ENCODE results near the gene MARCHF10.
"Not testable (repeated sequence)": the region's sequence is repeated elsewhere in the genome, so short reads cannot be mapped to it uniquely, and the experiment has no call there.

The MARCHF10 gene

GRCh38 chr17:62791767-62792446, 16.2 kb downstream of the MARCHF10 start:
- H3K27ac ChIP-seq, result peak overlapping the region; percentile 64

DNA sequence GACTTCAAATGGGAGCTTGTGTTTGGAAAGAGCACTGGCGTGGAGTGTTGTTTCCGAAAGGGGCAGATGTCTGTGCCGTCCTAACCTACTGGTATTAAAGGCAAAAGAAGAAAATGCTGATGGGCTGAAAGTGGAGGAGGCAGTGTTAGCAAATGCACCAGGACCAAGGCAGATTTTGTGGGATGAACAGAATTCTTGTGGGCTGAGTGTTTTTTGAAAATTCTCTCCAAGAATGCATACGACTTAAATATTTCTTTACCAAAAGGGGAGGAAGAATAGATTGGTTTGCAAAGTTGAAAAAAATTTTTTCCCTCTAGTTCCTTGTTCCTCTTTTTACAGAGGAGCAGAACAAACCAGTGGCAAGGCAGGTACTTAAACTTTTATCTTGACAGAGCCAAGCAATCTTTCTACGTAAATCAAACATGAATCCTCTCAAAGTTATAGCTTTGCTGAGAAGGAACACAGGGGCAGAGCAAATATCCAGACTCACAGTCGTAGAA, 16.8 kb downstream of the MARCHF10 start:
- DNase-seq (ENCODE audit: low read depth, low spot score), result no peak
- H3K27ac ChIP-seq, result peak overlapping the region; percentile 64

More at GRCh38 chr17:62791767-62792446, 16.2 kb downstream of the MARCHF10 start:
- peak; percentile 66 for DNase-seq (ENCODE audit: low read depth, low spot score)

DNA sequence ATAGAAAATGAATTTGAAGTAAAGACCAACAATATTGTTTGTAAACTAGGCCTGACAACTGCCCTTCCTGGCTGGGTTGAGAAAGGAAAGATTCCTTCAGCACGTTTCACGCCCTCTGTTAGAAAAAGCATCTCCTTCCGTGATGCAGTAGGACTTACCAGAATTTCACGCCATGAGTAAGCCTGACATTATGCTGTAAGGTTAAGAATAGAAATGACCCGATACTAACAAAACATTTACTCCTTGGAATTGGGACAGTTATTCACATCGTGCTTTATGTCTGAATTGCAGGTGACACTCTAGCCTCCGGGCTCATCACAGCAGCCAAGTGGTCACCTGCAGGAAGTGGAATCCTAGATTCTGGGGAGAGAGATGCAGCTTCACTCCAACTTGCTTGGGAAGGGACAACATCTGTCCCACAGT, 17.5 kb downstream of the MARCHF10 start:
- no peak for DNase-seq (ENCODE audit: low read depth, low spot score)
- peak overlapping the region; percentile 64 for H3K27ac ChIP-seq

- H3K27ac ChIP-seq, result no peak overlapping the region
- DNase-seq (ENCODE audit: low read depth, low spot score), result no peak
These were observed 20.7 kb downstream of the MARCHF10 start for GRCh38 chr17:62787366-62787765.

GRCh38 chr17:62786646-62787045, 21.5 kb downstream of the MARCHF10 start:
- no peak overlapping the region for H3K27ac ChIP-seq

GRCh38 chr17:62785983-62786382, 22.1 kb downstream of the MARCHF10 start:
- not testable (repeated sequence) for H3K27ac ChIP-seq; DNase-seq (ENCODE audit: low read depth, low spot score)

More at GRCh38 chr17:62786646-62787045, 21.5 kb downstream of the MARCHF10 start:
- no peak for DNase-seq (ENCODE audit: low read depth, low spot score)

- DNase-seq (ENCODE audit: low read depth, low spot score), result no peak
These were observed 25.3 kb downstream of the MARCHF10 start for GRCh38 chr17:62782730-62783270.

DNA sequence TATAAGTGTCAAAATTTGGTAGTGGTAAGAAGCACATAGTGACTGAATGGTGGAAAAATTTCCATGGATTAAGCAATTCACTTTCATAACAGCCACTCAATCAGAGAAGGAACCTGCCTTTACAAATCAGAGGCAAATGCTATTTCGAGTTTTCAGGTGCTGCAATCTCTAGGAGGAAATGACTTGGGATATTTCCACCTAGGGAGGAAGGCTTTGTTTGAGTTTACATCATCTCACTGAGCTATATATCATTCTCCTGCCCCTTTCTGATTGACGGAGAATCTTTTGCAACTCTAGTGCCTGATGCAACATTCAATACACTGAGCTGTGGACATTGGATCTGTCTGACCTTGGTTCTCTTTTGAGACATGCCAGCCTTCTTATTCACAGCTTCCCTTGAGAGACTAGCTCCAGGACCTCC, 26.3 kb downstream of the MARCHF10 start:
- peak overlapping the region; percentile 97 for H3K27ac ChIP-seq
- DNase-seq (ENCODE audit: low read depth, low spot score), result no peak

More at GRCh38 chr17:62782730-62783270, 25.3 kb downstream of the MARCHF10 start:
- peak overlapping the region; percentile 97 for H3K27ac ChIP-seq

DNA sequence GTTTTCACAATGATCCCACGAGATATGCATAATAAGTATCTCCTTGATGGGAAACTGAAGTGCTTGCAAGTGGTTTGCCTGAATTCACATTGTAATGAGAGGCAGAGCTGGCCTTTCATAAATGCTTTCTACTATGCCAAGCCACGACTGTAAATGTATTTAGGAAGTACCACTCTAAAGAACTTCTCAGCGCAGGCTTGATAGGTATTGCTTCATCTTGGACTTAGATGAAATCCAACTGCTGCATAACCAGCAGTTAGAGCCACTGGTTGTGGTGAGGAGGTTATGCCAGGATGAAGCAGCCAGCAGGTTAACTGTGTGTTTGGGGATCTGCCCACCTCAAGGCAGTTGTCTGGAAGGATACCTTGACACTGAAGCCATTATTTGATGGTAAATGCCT, 26.8 kb downstream of the MARCHF10 start:
- H3K27ac ChIP-seq, result peak overlapping the region; percentile 97
- no peak for DNase-seq (ENCODE audit: low read depth, low spot score)

GRCh38 chr17:62780951-62781350, 27.2 kb downstream of the MARCHF10 start:
- no peak for DNase-seq (ENCODE audit: low read depth, low spot score)
- H3K27ac ChIP-seq, result peak overlapping the region; percentile 97

- no peak for DNase-seq (ENCODE audit: low read depth, low spot score)
- H3K27ac ChIP-seq, result peak overlapping the region; percentile 97
These were observed 27.8 kb downstream of the MARCHF10 start for GRCh38 chr17:62780269-62780668.

GRCh38 chr17:62778990-62779681, 29.0 kb downstream of the MARCHF10 start:
- H3K27ac ChIP-seq, result peak overlapping the region; percentile 97
- DNase-seq (ENCODE audit: low read depth, low spot score), result peak; percentile 97

GRCh38 chr17:62775876-62776275, 32.2 kb downstream of the MARCHF10 start:
- DNase-seq (ENCODE audit: low read depth, low spot score), result no peak
- no peak overlapping the region for H3K27ac ChIP-seq

- no peak overlapping the region for H3K27ac ChIP-seq
- DNase-seq (ENCODE audit: low read depth, low spot score), result no peak
These were observed 33.8 kb downstream of the MARCHF10 start for GRCh38 chr17:62774338-62774737.

GRCh38 chr17:62767997-62768396, 40.1 kb downstream of the MARCHF10 start:
- DNase-seq (ENCODE audit: low read depth, low spot score), result no peak
- H3K27ac ChIP-seq, result no peak overlapping the region

- no peak for DNase-seq (ENCODE audit: low read depth, low spot score)
- no peak overlapping the region for H3K27ac ChIP-seq
These were observed 42.8 kb downstream of the MARCHF10 start for GRCh38 chr17:62765351-62765750.

GRCh38 chr17:62763891-62764600, 44.1 kb downstream of the MARCHF10 start:
- DNase-seq (ENCODE audit: low read depth, low spot score), result no peak
- H3K27ac ChIP-seq, result no peak overlapping the region

DNA sequence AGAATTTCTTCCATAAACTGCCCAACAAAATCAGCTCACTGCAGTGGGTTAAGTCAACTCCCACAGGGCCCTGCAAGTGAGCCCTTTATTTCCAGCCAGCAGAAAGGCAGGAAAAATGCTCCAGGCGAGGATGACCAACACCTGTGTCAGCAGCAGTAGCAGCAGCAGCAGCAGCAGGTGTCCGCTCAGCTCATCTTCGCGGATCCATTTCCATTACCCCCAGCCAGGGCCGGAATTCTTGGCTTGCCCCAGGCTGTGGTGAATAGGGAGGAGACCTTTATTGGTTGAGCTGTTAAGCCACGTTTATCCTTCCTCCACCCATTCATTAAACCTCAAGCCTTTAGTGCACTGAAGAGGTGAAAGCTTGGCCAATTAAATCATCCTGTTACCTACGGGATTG, 46.2 kb downstream of the MARCHF10 start:
- no peak overlapping the region for H3K27ac ChIP-seq
- peak; percentile 78 for DNase-seq (ENCODE audit: low read depth, low spot score)

DNA sequence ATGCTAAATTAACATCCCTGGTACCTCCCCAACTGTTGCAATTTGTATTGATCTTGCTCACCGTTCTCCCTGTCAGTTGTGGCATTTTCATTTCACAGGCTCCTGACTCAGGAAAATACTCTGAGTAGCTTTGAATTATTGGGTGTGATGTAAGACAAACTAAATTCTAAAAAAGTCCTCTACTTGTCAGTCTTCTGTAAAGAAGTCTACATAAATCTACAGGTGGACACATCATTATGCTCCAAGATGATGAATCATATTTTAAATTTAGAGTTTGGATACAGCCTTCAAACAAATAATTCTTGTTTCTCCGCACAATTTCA, 47.2 kb downstream of the MARCHF10 start:
- H3K27ac ChIP-seq, result no peak overlapping the region
- no peak for DNase-seq (ENCODE audit: low read depth, low spot score)

- DNase-seq (ENCODE audit: low read depth, low spot score), result no peak
- H3K27ac ChIP-seq, result no peak overlapping the region
These were observed 47.8 kb downstream of the MARCHF10 start for GRCh38 chr17:62760059-62760944.
